NB4 (cell line): Measurements from ENCODE around the gene SASH1.

ENCODE experiments used
- POLR2A ChIP-seq: IDR thresholded peaks from 2 replicates; pipeline ENCODE4 v1.6.1; 2011; ENCODE audit warnings: mild to moderate bottlenecking; ENCODE audit not compliant: insufficient read length; ENCODE audit errors: extremely low read depth
- TF ChIP-seq, protein P1 (sequence below): IDR thresholded peaks from one replicate; pipeline ENCODE4 v1.5.1; 2012; ENCODE audit warnings: low read depth, low read length

DNA sequence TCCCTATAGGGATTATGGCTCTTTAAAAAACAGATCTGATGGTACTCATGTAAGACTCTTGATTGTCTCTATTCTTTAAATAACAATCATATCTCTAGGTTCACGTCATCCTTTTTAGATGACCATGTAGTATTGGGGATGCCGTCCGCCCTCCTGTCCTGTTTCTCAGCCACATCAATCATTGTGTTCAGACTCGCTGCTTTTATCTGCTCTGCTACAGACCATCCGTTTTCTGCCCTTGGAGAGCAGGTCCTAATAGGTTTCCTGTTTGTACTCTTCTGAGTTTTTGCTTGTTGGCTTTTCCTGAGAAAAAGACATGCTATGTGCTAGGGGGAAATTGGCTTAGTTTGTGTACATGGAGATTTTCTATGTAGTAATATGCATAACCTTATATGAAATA is 76.8 kb downstream of the SASH1 start:
- TF ChIP-seq, protein P1, sequence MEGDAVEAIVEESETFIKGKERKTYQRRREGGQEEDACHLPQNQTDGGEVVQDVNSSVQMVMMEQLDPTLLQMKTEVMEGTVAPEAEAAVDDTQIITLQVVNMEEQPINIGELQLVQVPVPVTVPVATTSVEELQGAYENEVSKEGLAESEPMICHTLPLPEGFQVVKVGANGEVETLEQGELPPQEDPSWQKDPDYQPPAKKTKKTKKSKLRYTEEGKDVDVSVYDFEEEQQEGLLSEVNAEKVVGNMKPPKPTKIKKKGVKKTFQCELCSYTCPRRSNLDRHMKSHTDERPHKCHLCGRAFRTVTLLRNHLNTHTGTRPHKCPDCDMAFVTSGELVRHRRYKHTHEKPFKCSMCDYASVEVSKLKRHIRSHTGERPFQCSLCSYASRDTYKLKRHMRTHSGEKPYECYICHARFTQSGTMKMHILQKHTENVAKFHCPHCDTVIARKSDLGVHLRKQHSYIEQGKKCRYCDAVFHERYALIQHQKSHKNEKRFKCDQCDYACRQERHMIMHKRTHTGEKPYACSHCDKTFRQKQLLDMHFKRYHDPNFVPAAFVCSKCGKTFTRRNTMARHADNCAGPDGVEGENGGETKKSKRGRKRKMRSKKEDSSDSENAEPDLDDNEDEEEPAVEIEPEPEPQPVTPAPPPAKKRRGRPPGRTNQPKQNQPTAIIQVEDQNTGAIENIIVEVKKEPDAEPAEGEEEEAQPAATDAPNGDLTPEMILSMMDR, result no peak
- no peak for TF ChIP-seq POLR2A
